HG02852 (cell line): ENCODE data around the gene HOXB3.
"Not testable (repeated sequence)": the region's sequence is repeated elsewhere in the genome, so short reads cannot be mapped to it uniquely, and the experiment has no call there.

ENCODE experiments used
- ATAC-seq: cut with Tn5 transposase; IDR thresholded peaks from one replicate; pipeline ENCODE4 v1.9.1; 2021; ENCODE audit warnings: mild to moderate bottlenecking, moderate library complexity; ENCODE audit not compliant: unreplicated experiment

HOXB3 gene

GRCh38 chr17:48530208-48530886 is 59.7 kb downstream of the HOXB3 start:
- no peak for ATAC-seq

DNA sequence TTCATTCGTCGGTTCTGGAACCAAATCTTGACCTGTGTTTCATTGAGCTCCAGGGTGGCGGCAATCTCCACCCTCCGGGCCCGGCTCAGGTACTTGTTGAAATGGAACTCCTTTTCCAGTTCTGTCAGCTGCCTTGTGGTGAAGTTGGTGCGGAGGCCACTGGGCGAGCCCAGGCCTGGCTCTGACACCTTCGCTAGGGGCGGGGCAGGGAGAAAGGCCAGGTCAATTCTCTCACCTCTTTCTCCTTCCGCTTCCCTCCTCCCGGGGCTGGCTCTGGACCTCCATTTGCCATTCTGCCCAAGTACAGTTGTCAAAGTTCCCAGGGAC is 60.4 kb downstream of the HOXB3 start:
- no peak for ATAC-seq

DNA sequence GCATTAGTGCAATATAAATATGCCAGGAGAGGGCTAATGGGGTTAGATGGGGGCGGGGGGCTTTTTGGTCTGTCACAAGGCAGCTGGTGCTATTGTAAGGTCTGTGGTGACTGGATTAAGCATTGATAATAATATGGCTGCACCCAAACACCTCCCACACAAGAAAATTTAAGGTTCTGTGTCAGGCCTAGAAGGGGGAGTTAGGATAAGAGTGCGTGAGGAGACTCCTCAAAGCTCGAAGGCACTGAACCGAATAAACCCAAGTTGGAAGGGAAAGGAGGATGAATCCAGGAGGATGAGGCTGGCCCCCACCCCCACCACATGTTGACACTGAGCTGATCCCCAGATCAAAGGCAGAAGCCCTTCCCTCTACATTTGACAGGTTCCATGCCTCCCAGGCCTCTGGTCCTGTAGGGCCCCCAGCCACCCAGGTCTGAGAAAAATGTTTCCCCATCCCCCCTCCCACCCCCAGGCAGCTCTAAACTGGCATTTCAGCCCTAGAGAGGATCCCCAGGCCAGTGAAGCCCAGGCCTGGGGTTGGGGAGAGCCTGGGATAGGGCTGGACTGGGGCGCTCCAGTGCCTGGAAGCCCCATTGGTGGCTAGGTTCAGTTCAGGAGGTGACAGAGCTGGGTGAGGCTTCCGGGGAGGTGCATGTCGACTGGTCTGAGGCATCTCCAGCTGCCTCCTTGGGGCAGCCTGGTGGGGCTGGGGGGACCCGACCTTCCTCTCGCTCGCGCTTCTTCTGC is 60.9 kb downstream of the HOXB3 start:
- no peak for ATAC-seq

DNA sequence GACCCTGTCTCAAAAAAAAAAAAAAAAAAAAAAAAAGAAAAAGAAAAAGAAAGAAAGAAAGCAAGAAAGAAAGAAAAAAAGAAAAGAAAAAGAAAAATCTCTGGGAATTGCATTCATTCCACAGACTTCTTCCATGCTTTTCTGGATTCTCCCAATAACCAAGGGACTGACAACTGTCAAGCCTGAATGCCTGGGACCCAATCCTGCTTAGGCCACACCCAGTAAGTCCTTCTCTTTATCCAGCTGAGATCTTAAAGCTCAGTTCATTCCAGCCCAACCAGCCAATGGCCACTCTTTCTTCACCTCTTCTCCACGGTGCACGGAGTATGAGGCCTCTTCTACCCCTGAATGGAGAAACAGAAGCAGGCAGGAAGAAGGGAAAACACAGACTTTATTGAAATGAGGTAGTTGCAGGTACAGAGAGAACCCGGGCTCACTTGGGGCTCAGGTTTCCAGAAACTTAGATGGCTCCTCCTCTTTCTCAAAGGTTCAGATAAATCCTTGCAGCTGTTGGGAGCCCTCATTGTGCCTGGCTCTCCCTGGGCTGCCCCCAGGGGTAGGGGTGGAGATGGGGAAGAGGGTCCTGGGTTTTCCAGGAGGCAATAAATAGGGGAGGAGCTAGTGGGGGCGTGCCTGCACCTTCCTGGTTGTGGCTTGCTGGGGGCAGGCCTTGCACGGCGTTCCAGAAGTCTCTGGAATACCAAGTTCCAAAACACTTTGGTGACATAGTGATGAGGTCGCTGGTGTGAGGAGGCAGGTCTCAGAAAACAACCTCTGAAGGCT is 61.7 kb downstream of the HOXB3 start:
- ATAC-seq: no peak

DNA sequence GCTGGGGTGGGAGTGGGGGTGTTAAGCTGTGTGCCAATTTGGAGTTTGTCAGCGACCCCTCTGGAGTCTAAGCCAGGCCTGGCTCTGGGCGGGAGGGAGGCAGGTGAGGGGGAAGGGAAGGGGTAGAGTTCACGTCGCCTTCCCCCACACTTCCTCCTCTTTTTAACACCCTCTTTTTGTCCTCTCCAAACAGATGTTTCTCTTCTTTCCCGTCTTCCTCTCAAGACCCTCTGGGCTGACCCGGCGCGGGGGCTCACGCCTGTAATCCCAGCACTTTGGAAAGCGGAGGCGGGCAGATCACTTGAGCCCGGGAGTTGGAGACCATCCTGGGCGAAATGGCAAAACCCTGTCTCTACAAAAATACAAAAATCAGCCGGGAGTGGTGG is 62.5 kb downstream of the HOXB3 start:
- ATAC-seq: no peak

GRCh38 chr17:48526608-48527546 is 63.2 kb downstream of the HOXB3 start:
- ATAC-seq: no peak

- ATAC-seq: no peak
These were observed 67.0 kb downstream of the HOXB3 start for GRCh38 chr17:48523010-48523409.

GRCh38 chr17:48522031-48522653 is 67.9 kb downstream of the HOXB3 start:
- ATAC-seq: no peak

DNA sequence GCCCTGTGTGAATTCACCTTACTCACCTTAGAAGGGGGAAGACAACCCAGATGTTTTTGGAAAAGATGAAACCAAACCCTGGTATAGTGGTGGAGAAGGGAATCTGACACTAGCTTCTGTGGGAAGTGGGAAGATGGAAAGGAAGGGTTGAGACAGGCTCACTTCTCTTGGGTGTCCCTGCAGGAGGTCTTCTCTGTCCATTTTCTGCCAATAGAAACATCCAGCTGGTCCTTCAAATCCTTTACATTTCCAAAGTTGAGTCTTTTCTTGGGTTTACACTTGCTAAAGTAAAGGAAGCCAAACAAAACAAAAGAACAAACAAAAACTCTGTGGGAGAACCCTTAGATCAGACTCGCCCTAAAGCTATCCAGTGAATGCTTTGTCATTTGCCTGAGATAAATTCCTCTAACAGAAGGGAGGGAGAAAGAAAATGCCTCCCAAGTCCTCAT is 69.4 kb downstream of the HOXB3 start:
- no peak for ATAC-seq

DNA sequence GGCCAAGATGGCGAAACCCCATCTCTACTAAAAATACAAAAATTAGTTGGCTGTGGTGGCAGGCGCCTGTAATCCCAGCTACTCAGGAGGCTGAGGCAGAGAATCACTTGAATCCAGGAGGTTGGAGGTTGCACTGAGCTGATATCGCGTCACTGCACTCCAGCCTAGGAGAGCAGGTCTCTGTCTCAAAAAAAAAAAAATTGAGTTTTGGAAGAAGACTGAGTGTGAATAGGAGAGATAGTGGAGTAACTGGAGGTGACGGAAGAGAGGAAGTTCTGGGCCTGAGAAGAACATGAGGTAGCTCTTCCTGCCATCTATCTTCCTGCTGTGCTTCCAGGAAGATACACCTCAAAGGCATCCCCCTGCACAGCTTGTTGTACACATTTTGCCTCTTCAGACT is 70.6 kb downstream of the HOXB3 start:
- ATAC-seq: no peak

DNA sequence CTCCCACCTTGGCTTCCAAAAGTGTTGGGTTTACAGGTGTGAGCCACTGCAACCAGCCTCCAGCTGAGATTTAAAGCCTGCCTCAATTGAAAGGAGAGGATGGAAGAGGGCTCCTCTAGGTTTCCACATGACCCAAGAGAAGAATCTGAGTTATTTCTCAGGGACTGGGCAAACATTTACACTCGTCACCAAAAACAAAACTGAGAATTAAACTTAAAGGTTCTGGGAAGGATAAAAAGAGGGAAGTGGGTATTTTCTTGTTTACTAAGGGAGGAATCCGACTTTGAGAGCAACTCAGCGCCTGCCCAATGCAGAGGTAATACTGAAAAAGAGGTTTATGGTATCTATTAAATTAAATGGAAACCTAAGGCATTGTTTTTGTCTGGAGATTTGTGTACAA is 72.6 kb downstream of the HOXB3 start:
- ATAC-seq: no peak

GRCh38 chr17:48515925-48516900 is 73.8 kb downstream of the HOXB3 start:
- no peak for ATAC-seq

GRCh38 chr17:48514477-48514876 is 75.6 kb downstream of the HOXB3 start:
- no peak for ATAC-seq

DNA sequence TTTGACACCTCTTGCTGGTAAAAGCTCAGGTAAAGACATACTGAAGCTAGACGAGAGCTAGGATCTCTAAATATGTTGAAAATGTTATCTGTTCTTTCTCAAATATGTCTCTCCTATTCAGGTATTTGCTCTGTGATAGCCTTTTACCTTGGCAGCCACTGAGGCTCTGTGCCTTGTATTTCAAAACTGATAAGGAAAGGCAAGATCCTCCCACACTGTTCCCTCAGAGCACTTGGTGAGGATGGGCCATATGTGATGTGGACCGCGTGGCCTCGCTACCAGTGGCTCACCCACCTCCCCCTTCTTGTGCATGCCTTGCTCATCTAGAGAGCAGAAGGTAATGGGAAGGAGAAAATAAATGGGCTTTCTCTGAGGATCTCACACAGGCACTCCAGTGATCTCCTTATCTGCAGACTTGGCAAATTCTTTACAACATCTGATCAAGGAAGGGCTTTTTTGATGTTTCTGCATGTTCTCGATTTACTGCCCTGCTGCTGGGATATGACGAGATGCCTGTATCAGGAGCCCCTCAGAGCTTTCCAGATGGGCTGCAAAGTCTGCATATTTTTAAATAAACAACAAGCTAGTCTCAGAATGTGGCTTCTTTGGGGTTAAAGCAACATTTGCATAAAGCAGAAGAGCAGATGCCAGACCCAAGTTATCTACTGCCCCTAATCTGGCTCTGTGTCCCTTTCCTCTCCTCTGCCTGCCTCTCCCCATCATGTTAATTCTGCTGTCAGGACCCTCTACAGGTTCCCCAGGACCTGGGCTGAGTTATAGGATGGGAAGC is 76.2 kb downstream of the HOXB3 start:
- ATAC-seq: no peak

DNA sequence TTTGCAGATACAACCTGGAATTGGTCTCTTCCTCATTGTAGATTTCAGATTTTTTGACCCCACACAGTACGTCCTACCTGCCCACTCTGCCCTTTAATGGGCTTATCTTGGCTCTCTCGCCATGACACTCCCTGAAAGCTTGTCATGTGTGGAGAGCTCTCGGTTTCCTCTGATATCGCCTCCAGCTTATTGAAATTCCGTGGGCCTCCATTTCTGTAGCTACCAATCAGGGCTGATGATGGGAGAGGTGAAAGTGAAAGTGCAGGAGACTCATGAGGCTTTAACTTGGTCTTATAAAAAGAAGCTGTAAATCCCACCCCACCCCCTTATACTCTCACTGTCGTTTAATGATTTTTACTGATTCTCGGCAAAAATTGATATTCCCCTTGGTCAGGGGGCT is 76.9 kb downstream of the HOXB3 start:
- ATAC-seq: no peak

- ATAC-seq: no peak
These were observed 79.1 kb downstream of the HOXB3 start for GRCh38 chr17:48510761-48511604.

- no peak for ATAC-seq
These were observed 79.7 kb downstream of the HOXB3 start for GRCh38 chr17:48510381-48510760.

- not testable (repeated sequence) for ATAC-seq
These were observed 80.3 kb downstream of the HOXB3 start for GRCh38 chr17:48509708-48510107.
